HCT116 (cell line): ENCODE measurements around the gene PSMB7. TPM values are rescaled to one million over a fixed set of nuclear protein-coding genes. Genes with fewer than 3 reads are reported as not detected.

Experiments
- ATAC-seq: fragments of 200-7000 bp; cut with Tn5 transposase; 2 replicates; pipeline ENCODE4 v1.9.1; 2020; ENCODE audit warnings: mild to moderate bottlenecking, moderate library complexity
- BruUV-seq: library from RNA; stranded (reverse); fragments of 400-500 nt; replicated peaks from 2 replicates; lab custom pipeline; 2021; lab: Mats Ljungman, UMichigan
- CTCF ChIA-PET: fragments of 300-600 bp; sonication (Branson Sonifier 250); formaldehyde crosslinking; loops from one replicate; lab custom pipeline; 2021; ENCODE audit warnings: antibody characterized with exemption; lab: Charles Lee
- POLR2A ChIA-PET: fragments of 300-600, 350-600 bp; sonication (Branson Sonifier 250); formaldehyde crosslinking; loops from one replicate; lab custom pipeline; 2021; ENCODE audit warnings: antibody characterized with exemption; lab: Charles Lee
- RAD21 ChIA-PET, 2 experiments: fragments of 300-600 bp; sonication (Branson Sonifier 250); formaldehyde crosslinking; loops; one replicate each; lab custom pipeline; 2023; ENCODE audit warnings: low total read pairs in 2 of 2; ENCODE audit not compliant: uncharacterized antibody in 2 of 2, unreplicated experiment in 2 of 2, low non-redundant PET in 1 of 2; lab: Charles Lee
- DNase-seq: peaks from one replicate; pipeline ENCODE4 v3.0.0-alpha.2; 2010; ENCODE audit warnings: low read depth, low spot score
- H2AFZ ChIP-seq: fragments of 200-600 bp; shearing (Covaris generic), sonication (generic); 2 replicates; pipeline ENCODE4 v1.6.1; 2017; ENCODE audit warnings: low read depth, mixed run types, mixed read lengths, antibody characterized with exemption, low read length; ENCODE audit not compliant: poor library complexity, severe bottlenecking
- H3K27ac ChIP-seq: 2 replicates; pipeline ENCODE4 v1.5.1; 2012; ENCODE audit warnings: low read depth, low read length
- H3K27me3 ChIP-seq: fragments of 200-600 bp; sonication (generic); 2 replicates; pipeline ENCODE4 v1.6.1; 2016; ENCODE audit warnings: mixed run types, low read length, mixed read lengths; ENCODE audit not compliant: insufficient read depth
- H3K36me3 ChIP-seq, 2 experiments: fragments of 200-500 bp in 1 of 2; fragments of 200-600 bp in 1 of 2; sonication (Bioruptor generic) in 1 of 2; sonication (generic) in 1 of 2; 2 replicates each; pipeline versions ENCODE4 v1.5.1 to v1.6.1; 2014 to 2016; ENCODE audit warnings: low read length in 2 of 2, inconsistent platforms in 1 of 2, mixed read lengths in 1 of 2, mixed run types in 1 of 2; ENCODE audit not compliant: insufficient read depth in 2 of 2, control insufficient read depth in 1 of 2
- H3K4me1 ChIP-seq, 2 experiments: fragments of 200-600 bp in 1 of 2; sonication (generic) in 1 of 2; 2 replicates each; pipeline versions ENCODE4 v1.5.1 to v1.6.1; 2012 to 2017; ENCODE audit warnings: low read length in 2 of 2, inconsistent platforms in 1 of 2, mild to moderate bottlenecking in 1 of 2, mixed read lengths in 1 of 2, mixed run types in 1 of 2, moderate library complexity in 1 of 2; ENCODE audit not compliant: insufficient read depth in 2 of 2, control insufficient read depth in 1 of 2
- H3K4me2 ChIP-seq: fragments of 200-600 bp; sonication (generic); 2 replicates; pipeline ENCODE4 v1.6.1; 2017; ENCODE audit warnings: mixed run types, low read length, mixed read lengths
- H3K4me3 ChIP-seq, 2 experiments: fragments of 200-600 bp in 1 of 2; sonication (generic) in 1 of 2; replicated peaks in 1 of 2; 2 replicates each; pipeline ENCODE4 v1.5.1; 2011 to 2016; ENCODE audit warnings: low read length in 2 of 2, control low read depth in 1 of 2, low read depth in 1 of 2, mild to moderate bottlenecking in 1 of 2, mixed read lengths in 1 of 2, mixed run types in 1 of 2
- H3K79me2 ChIP-seq: fragments of 200-600 bp; sonication (generic); 2 replicates; pipeline ENCODE4 v1.6.1; 2017; ENCODE audit warnings: mild to moderate bottlenecking, mixed run types, low read length, moderate library complexity, mixed read lengths; ENCODE audit not compliant: insufficient read depth
- H3K9ac ChIP-seq: fragments of 200-600 bp; sonication (generic); 2 replicates; pipeline ENCODE4 v1.6.1; 2016; ENCODE audit warnings: low read length, mixed read lengths
- H3K9me2 ChIP-seq: fragments of 200-600 bp; sonication (generic), shearing (Covaris generic); 2 replicates; pipeline ENCODE4 v1.6.1; 2017; ENCODE audit warnings: mixed run types, mild to moderate bottlenecking, moderate library complexity; ENCODE audit not compliant: insufficient read depth
- H3K9me3 ChIP-seq, 2 experiments: fragments of 200-500 bp in 1 of 2; fragments of 200-600 bp in 1 of 2; sonication (Bioruptor generic) in 1 of 2; sonication (generic) in 1 of 2; 2 replicates each; pipeline ENCODE4 v1.6.1; 2014 to 2017; ENCODE audit warnings: low read length in 2 of 2, mixed read lengths in 2 of 2, inconsistent platforms in 1 of 2, low read depth in 1 of 2, mild to moderate bottlenecking in 1 of 2, mixed run types in 1 of 2, moderate library complexity in 1 of 2; ENCODE audit not compliant: control insufficient read depth in 1 of 2, insufficient read depth in 1 of 2
- H4K20me1 ChIP-seq: fragments of 200-600 bp; sonication (generic), shearing (Covaris generic); 2 replicates; pipeline ENCODE4 v1.6.1; 2017; ENCODE audit warnings: mixed run types, mild to moderate bottlenecking, moderate library complexity; ENCODE audit not compliant: insufficient read depth
- CEBPB ChIP-seq: IDR thresholded peaks from 2 replicates; pipeline ENCODE4 v1.6.1; 2012; ENCODE audit warnings: low read depth
- EGR1 ChIP-seq: IDR thresholded peaks from 2 replicates; pipeline ENCODE4 v1.6.1; 2012; ENCODE audit warnings: low read depth
- ELF1 ChIP-seq: IDR thresholded peaks from 2 replicates; pipeline ENCODE4 v1.6.1; 2012; ENCODE audit warnings: low read depth, borderline replicate concordance
- EZH2 ChIP-seq: fragments of 200-600 bp; sonication (generic); IDR thresholded peaks from 2 replicates; pipeline ENCODE4 v1.6.1; 2017; ENCODE audit warnings: antibody characterized with exemption, mixed run types
- EZH2phosphoT487 ChIP-seq: fragments of 200-600 bp; IDR thresholded peaks from 2 replicates; pipeline ENCODE4 v1.6.1; 2018; ENCODE audit warnings: antibody characterized with exemption, borderline replicate concordance
- FOSL1 ChIP-seq: IDR thresholded peaks from 2 replicates; pipeline ENCODE4 v1.6.1; 2012; ENCODE audit warnings: low read depth
- JUND ChIP-seq: IDR thresholded peaks from 2 replicates; pipeline ENCODE4 v1.6.1; 2012
- POLR2A ChIP-seq: IDR thresholded peaks from 2 replicates; pipeline ENCODE4 v1.7.0; 2011; ENCODE audit warnings: borderline replicate concordance; ENCODE audit not compliant: insufficient read depth, insufficient read length; ENCODE audit errors: extremely low read depth
- RAD21 ChIP-seq: IDR thresholded peaks from 2 replicates; pipeline ENCODE4 v1.6.1; 2012; ENCODE audit warnings: low read depth, mild to moderate bottlenecking
- SIN3A ChIP-seq: IDR thresholded peaks from 2 replicates; pipeline ENCODE4 v1.6.1; 2012; ENCODE audit warnings: low read depth
- TCF7L2 ChIP-seq: IDR thresholded peaks from 2 replicates; pipeline ENCODE4 v1.7.0; 2011; ENCODE audit warnings: borderline replicate concordance, inconsistent platforms; ENCODE audit not compliant: insufficient read depth, insufficient read length; ENCODE audit errors: extremely low read depth
- YY1 ChIP-seq: IDR thresholded peaks from 2 replicates; pipeline ENCODE4 v1.6.1; 2011; ENCODE audit warnings: low read length, low read depth, moderate library complexity, mild to moderate bottlenecking; ENCODE audit not compliant: insufficient replicate concordance; ENCODE audit errors: extremely low read depth
- ZNF274 ChIP-seq: fragments of 200-500 bp; sonication (Bioruptor generic); IDR thresholded peaks from 2 replicates; pipeline ENCODE4 v1.6.1; 2014; ENCODE audit warnings: mild to moderate bottlenecking, low read depth, low read length, inconsistent platforms
- intact Hi-C: fragments of 100-400 bp; cut with micrococcal nuclease; formaldehyde crosslinking; loops from 2 replicates; pipeline ENCODE4 v1.10.0; 2022
- total RNA-seq: library from RNA; stranded (reverse); gene quantifications from one replicate; pipeline ENCODE4 v1.2.1, GENCODE V29; 2021; ENCODE audit not compliant: unreplicated experiment
- TF ChIP-seq, protein P1 (sequence below): IDR thresholded peaks from 2 replicates; pipeline ENCODE4 v1.6.1; 2011; ENCODE audit warnings: mild to moderate bottlenecking, low read length, moderate library complexity; ENCODE audit not compliant: insufficient replicate concordance; ENCODE audit errors: extremely low read depth

The PSMB7 gene
- total RNA-seq, 1 experiment from 2014 or later, result 222 TPM

DNA sequence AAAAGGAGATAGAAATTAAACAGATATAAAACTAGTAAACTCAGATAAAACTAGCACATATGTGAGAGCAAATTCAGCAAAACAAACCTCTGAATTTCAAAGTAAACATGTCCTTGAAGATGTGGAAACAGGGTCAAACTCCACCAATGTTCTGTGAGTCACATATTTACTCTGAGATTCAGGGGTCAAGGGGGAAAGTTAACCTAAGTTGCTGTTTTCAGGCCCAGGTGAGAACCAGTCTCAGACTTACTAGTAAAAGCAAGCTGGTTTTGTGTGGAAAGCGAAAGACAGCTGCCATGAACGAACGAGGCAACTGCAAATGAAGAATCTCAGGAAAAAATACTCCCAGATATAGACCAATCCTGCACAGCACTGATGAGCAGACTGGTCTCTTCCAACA, 29.0 kb downstream of the PSMB7 start:
- H3K27ac ChIP-seq, result no peak overlapping the region
- no peak for ATAC-seq
- H2AFZ ChIP-seq, result no peak overlapping the region
- no peak overlapping the region for H3K9ac ChIP-seq
- ChIA-PET RAD21 (no interaction called here), POLR2A (no interaction called here), CTCF (interaction anchor here (1.2 kb wide), 1 partner anchor 9 kb away, joined by 3 read pairs; no protein-coding TSS in a partner anchor)
- no peak overlapping the region for H3K4me2 ChIP-seq
- H3K4me3 ChIP-seq, result no peak overlapping the region
- H3K27me3 ChIP-seq, result no peaks in the 10 kb centered on the region
- no TSS peak for BruUV-seq
- intact Hi-C loops, result no loop called here
- DNase-seq, result no peak
- peaks cover 24% of the 10 kb centered on the region; the same call in 1 of the 2 replicates for H4K20me1 ChIP-seq
- H3K9me2 ChIP-seq, result no peaks in the 10 kb centered on the region
- H3K9me3 ChIP-seq, result no peaks in the 10 kb centered on the region
- H3K4me1 ChIP-seq, result peaks cover 2 to 14% of the 10 kb centered on the region in 2 experiments; a peak in 2 of 4 replicates
- TF ChIP-seq POLR2A (no peak), TCF7L2 (no peak), RAD21 (no peak), FOSL1 (no peak), EZH2 (no peak)
- peaks cover 6 to 27% of the 10 kb centered on the region in 2 experiments; a peak in 1 of 4 replicates for H3K36me3 ChIP-seq
- peaks cover 96% of the 10 kb centered on the region for H3K79me2 ChIP-seq

DNA sequence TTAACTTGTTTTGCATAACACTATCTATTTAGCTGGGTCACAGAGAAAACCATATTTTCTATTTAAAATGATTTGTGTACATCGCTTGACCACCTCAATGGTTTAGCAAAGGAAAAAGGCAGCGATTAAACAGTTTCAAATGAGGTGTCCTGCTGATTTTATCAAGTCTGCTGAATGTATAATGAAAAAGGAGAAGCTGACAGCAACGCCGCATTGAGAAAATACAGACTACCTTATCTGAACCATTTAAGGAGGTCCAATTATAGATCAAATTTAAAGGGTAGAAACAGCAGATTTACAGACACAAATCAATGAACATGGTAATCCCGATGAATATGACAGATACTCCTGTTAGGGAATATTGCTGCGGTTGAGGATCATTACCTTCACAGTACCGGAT, 29.6 kb downstream of the PSMB7 start:
- Histone ChIP-seq H2AFZ (no peak overlapping the region), H3K36me3 (peaks cover 6 to 27% of the 10 kb centered on the region in 2 experiments; a peak in 1 of 4 replicates), H3K79me2 (peaks cover 96% of the 10 kb centered on the region), H3K4me3 (no peak overlapping the region), H3K27me3 (no peaks in the 10 kb centered on the region), H3K9me3 (no peaks in the 10 kb centered on the region), H3K9me2 (no peaks in the 10 kb centered on the region), H4K20me1 (peaks cover 20% of the 10 kb centered on the region; the same call in 1 of the 2 replicates), H3K9ac (no peak overlapping the region), H3K27ac (no peak overlapping the region), H3K4me1 (peaks cover 0 to 8% of the 10 kb centered on the region in 2 experiments; a peak in 2 of 4 replicates), H3K4me2 (no peak overlapping the region)
- ATAC-seq (no peak), DNase-seq (no peak)
- ChIA-PET POLR2A (no interaction called here), RAD21 (no interaction called here), CTCF (interaction anchor here (1.1 kb wide), 1 partner anchor 9 kb away, joined by 4 read pairs; no protein-coding TSS in a partner anchor)
- intact Hi-C loops, result no loop called here
- TF ChIP-seq EZH2phosphoT487 (no peak), SIN3A (no peak), CEBPB (no peak), EGR1 (no peak), RAD21 (no peak), ZNF274 (no peak), YY1 (no peak), JUND (no peak), ELF1 (no peak)
- TF ChIP-seq, protein P1, sequence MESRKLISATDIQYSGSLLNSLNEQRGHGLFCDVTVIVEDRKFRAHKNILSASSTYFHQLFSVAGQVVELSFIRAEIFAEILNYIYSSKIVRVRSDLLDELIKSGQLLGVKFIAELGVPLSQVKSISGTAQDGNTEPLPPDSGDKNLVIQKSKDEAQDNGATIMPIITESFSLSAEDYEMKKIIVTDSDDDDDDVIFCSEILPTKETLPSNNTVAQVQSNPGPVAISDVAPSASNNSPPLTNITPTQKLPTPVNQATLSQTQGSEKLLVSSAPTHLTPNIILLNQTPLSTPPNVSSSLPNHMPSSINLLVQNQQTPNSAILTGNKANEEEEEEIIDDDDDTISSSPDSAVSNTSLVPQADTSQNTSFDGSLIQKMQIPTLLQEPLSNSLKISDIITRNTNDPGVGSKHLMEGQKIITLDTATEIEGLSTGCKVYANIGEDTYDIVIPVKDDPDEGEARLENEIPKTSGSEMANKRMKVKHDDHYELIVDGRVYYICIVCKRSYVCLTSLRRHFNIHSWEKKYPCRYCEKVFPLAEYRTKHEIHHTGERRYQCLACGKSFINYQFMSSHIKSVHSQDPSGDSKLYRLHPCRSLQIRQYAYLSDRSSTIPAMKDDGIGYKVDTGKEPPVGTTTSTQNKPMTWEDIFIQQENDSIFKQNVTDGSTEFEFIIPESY, result no peak
- BruUV-seq, result no TSS peak
